DMS153 treated with DMSO at 0.1 percent for 48 hours (cell line): ENCODE results near the gene DPYD.
A peak's percentile ranks its signal among the peaks of the same experiment; 100 is the strongest.

ENCODE experiments used
- DNase-seq: peaks from one replicate; lab custom pipeline; 2025; ENCODE audit not compliant: unreplicated experiment; lab: John Stamatoyannopoulos, UW

DPYD gene

GRCh38 chr1:97163591-97164275, 757.1 kb downstream of the DPYD start:
- no peak for DNase-seq

GRCh38 chr1:97160818-97161217, 760.0 kb downstream of the DPYD start:
- no peak for DNase-seq

- no peak for DNase-seq
Observed at GRCh38 chr1:97159342-97159741, 761.5 kb downstream of the DPYD start.

GRCh38 chr1:97158691-97159096, 762.1 kb downstream of the DPYD start:
- no peak for DNase-seq

- no peak for DNase-seq
Observed at GRCh38 chr1:97157991-97158390, 762.8 kb downstream of the DPYD start.

GRCh38 chr1:97151651-97152050, 769.2 kb downstream of the DPYD start:
- no peak for DNase-seq

GRCh38 chr1:97145321-97145956, 775.4 kb downstream of the DPYD start:
- DNase-seq, result no peak

GRCh38 chr1:97144527-97144926, 776.3 kb downstream of the DPYD start:
- no peak for DNase-seq

- no peak for DNase-seq
Observed at GRCh38 chr1:97143236-97143882, 777.5 kb downstream of the DPYD start.

GRCh38 chr1:97140611-97141010, 780.2 kb downstream of the DPYD start:
- DNase-seq, result no peak

- no peak for DNase-seq
Observed at GRCh38 chr1:97139512-97139911, 781.3 kb downstream of the DPYD start.

- no peak for DNase-seq
Observed at GRCh38 chr1:97138515-97139032, 782.3 kb downstream of the DPYD start.

GRCh38 chr1:97137862-97138514, 782.8 kb downstream of the DPYD start:
- DNase-seq, result peak; percentile 68

GRCh38 chr1:97136996-97137395, 783.8 kb downstream of the DPYD start:
- DNase-seq, result no peak

- DNase-seq, result no peak
Observed at GRCh38 chr1:97135972-97136371, 784.9 kb downstream of the DPYD start.

GRCh38 chr1:97128426-97128825, 792.4 kb downstream of the DPYD start:
- no peak for DNase-seq

- no peak for DNase-seq
Observed at GRCh38 chr1:97123717-97124431, 797.0 kb downstream of the DPYD start.

GRCh38 chr1:97120806-97121205, 800.0 kb downstream of the DPYD start:
- DNase-seq, result no peak

- no peak for DNase-seq
Observed at GRCh38 chr1:97119260-97120158, 801.3 kb downstream of the DPYD start.

- no peak for DNase-seq
Observed at GRCh38 chr1:97114842-97115241, 806.0 kb downstream of the DPYD start.
